ENCODE results near the gene CHRNB4. TPM values are rescaled to one million over a fixed set of nuclear protein-coding genes. Genes with fewer than 3 reads are reported as not detected.

Gene CHRNB4
- total and polyA plus RNA-seq, 2 donors (not counting 1 experiment from before 2014, with no cell fraction given): not detected

GRCh38 chr15:78689626-78690025, 48.6 kb upstream of the CHRNB4 start:
- Mint-ChIP-seq H3K9me3 (ENCODE audit: insufficient read depth) (no peaks in the 10 kb centered on the region), H3K27me3 (peaks cover 18% of the 10 kb centered on the region), H3K4me3 (no peak overlapping the region), H3K4me1 (no peaks in the 10 kb centered on the region), H3K27ac (no peak overlapping the region)
- H3K27ac ChIP-seq (ENCODE audit: low read length in 2 of 2): no peak overlapping the region
- ChIA-PET CTCF (interaction anchor here (0.6 kb wide), 1 partner anchor 333 kb away, joined by 3 read pairs; no protein-coding TSS in a partner anchor), POLR2A (no interaction called here)
- no peak overlapping the region for H3K4me3 ChIP-seq (ENCODE audit: control extremely low read depth in 1 of 5, extremely low read depth in 1 of 5, insufficient read depth in 1 of 5, low read depth in 2 of 5, low read length in 4 of 5)
- H3K9ac ChIP-seq (ENCODE audit: low read length): no peak overlapping the region
- DNase-seq (no peak), ATAC-seq (ENCODE audit: low read depth) (no peak)
- H3K4me1 ChIP-seq (ENCODE audit: control insufficient read depth in 2 of 2, insufficient read depth in 2 of 2, low read length in 2 of 2): no peaks in the 10 kb centered on the region
- no peaks in the 10 kb centered on the region for H3K27me3 ChIP-seq (replicated peaks in 1 of 4; ENCODE audit: control extremely low read depth in 1 of 4, control insufficient read depth in 3 of 4, insufficient read depth in 4 of 4, low read length in 3 of 4)
- no peaks in the 10 kb centered on the region for H4K20me1 ChIP-seq (ENCODE audit: control insufficient read depth, insufficient read depth, low read length, poor library complexity, severe bottlenecking)
- no peak overlapping the region for H2AFZ ChIP-seq (ENCODE audit: insufficient read depth, low read depth, low read length, poor library complexity, severe bottlenecking)
- TF ChIP-seq, protein P1, sequence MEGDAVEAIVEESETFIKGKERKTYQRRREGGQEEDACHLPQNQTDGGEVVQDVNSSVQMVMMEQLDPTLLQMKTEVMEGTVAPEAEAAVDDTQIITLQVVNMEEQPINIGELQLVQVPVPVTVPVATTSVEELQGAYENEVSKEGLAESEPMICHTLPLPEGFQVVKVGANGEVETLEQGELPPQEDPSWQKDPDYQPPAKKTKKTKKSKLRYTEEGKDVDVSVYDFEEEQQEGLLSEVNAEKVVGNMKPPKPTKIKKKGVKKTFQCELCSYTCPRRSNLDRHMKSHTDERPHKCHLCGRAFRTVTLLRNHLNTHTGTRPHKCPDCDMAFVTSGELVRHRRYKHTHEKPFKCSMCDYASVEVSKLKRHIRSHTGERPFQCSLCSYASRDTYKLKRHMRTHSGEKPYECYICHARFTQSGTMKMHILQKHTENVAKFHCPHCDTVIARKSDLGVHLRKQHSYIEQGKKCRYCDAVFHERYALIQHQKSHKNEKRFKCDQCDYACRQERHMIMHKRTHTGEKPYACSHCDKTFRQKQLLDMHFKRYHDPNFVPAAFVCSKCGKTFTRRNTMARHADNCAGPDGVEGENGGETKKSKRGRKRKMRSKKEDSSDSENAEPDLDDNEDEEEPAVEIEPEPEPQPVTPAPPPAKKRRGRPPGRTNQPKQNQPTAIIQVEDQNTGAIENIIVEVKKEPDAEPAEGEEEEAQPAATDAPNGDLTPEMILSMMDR (IDR thresholded peaks at IDR 0.05): no peak
- TF ChIP-seq EZH2 (IDR thresholded peaks at IDR 0.05; ENCODE audit: borderline replicate concordance, insufficient read depth, low read depth, low read length, poor library complexity, severe bottlenecking): no peak
- intact Hi-C loops (cut with micrococcal nuclease): no loop called here
- H3K36me3 ChIP-seq (replicated peaks in 1 of 2; ENCODE audit: control extremely low read depth in 1 of 2, control insufficient read depth in 1 of 2, extremely low read depth in 1 of 2, insufficient read depth in 2 of 2, low read length in 1 of 2): no peaks in the 10 kb centered on the region
- H3K9me3 ChIP-seq (ENCODE audit: control extremely low read depth in 1 of 3, control insufficient read depth in 2 of 3, insufficient read depth in 1 of 3, low read length in 2 of 3): no peaks in the 10 kb centered on the region
- no peak overlapping the region for H3K4me2 ChIP-seq (replicated peaks; ENCODE audit: low read depth, low read length, poor library complexity, severe bottlenecking)
- no peaks in the 10 kb centered on the region for H3K79me2 ChIP-seq (ENCODE audit: control insufficient read depth, insufficient read depth, low read length)

DNA sequence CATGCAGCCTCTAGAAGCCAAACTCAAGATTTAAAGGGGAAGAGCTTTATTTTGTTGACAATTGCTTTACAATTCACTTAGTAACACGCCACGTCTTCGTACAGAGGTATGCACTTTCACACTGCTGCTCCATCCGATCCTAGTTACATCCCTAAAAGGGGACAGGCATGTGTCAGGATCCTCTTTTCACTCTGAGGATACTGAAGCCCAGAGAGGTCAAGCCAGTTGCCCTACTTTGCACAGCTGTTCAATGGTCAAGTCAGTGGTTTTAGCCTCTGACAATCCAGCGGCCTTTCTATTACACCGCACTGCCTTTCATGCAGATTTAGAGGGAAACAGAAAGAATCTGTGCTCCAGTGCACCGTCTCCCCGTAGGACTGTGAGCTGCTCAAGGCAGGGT, 44.9 kb upstream of the CHRNB4 start:
- Histone ChIP-seq H3K36me3 (replicated peaks in 1 of 2; ENCODE audit: control extremely low read depth in 1 of 2, control insufficient read depth in 1 of 2, extremely low read depth in 1 of 2, insufficient read depth in 2 of 2, low read length in 1 of 2) (no peaks in the 10 kb centered on the region), H3K27me3 (replicated peaks in 1 of 4; ENCODE audit: control extremely low read depth in 1 of 4, control insufficient read depth in 3 of 4, insufficient read depth in 4 of 4, low read length in 3 of 4) (peaks cover 0 to 3% (median 0%) of the 10 kb centered on the region in 4 experiments), H3K79me2 (ENCODE audit: control insufficient read depth, insufficient read depth, low read length) (no peaks in the 10 kb centered on the region), H3K4me2 (replicated peaks; ENCODE audit: low read depth, low read length, poor library complexity, severe bottlenecking) (no peak overlapping the region), H3K9ac (ENCODE audit: low read length) (no peak overlapping the region), H4K20me1 (ENCODE audit: control insufficient read depth, insufficient read depth, low read length, poor library complexity, severe bottlenecking) (no peaks in the 10 kb centered on the region), H3K4me1 (ENCODE audit: control insufficient read depth in 2 of 2, insufficient read depth in 2 of 2, low read length in 2 of 2) (no peaks in the 10 kb centered on the region), H3K4me3 (ENCODE audit: control extremely low read depth in 1 of 5, extremely low read depth in 1 of 5, insufficient read depth in 1 of 5, low read depth in 2 of 5, low read length in 4 of 5) (no peak overlapping the region), H2AFZ (ENCODE audit: insufficient read depth, low read depth, low read length, poor library complexity, severe bottlenecking) (no peak overlapping the region), H3K27ac (ENCODE audit: low read length in 2 of 2) (no peak overlapping the region), H3K9me3 (ENCODE audit: control extremely low read depth in 1 of 3, control insufficient read depth in 2 of 3, insufficient read depth in 1 of 3, low read length in 2 of 3) (no peaks in the 10 kb centered on the region)
- Mint-ChIP-seq H3K27ac (no peak overlapping the region), H3K4me1 (no peaks in the 10 kb centered on the region), H3K4me3 (no peak overlapping the region), H3K9me3 (ENCODE audit: insufficient read depth) (no peaks in the 10 kb centered on the region), H3K27me3 (peaks cover 20% of the 10 kb centered on the region)
- ChIA-PET POLR2A (no interaction called here), CTCF (no interaction called here)
- no peak for ATAC-seq (ENCODE audit: low read depth)
- intact Hi-C loops (cut with micrococcal nuclease): no loop called here
- TF ChIP-seq, protein P1 (IDR thresholded peaks at IDR 0.05): no peak
- no peak for TF ChIP-seq EZH2 (IDR thresholded peaks at IDR 0.05; ENCODE audit: borderline replicate concordance, insufficient read depth, low read depth, low read length, poor library complexity, severe bottlenecking)
- WGBS (ENCODE audit: insufficient coverage): 98% methylated on average over 7 of the region's 8 CpGs
- no peak for DNase-seq
